HEK293 (cell line): ENCODE data around the gene JAZF1.

ENCODE experiments used
- CTCF ChIA-PET: fragments of 350-600 bp; formaldehyde crosslinking; extraction: SDS; loops from one replicate; lab custom pipeline; 2021; ENCODE audit warnings: antibody characterized with exemption; lab: Yijun Ruan, JAX
- POLR2A ChIA-PET: fragments of 300-600 bp; formaldehyde crosslinking; extraction: SDS; loops from one replicate; lab custom pipeline; 2020; ENCODE audit warnings: antibody characterized with exemption, inconsistent platforms; lab: Yijun Ruan, JAX
- H3K27ac ChIP-seq: fragments of 200-500 bp; sonication (Bioruptor generic); 2 replicates; pipeline ENCODE4 v1.5.1; 2014; ENCODE audit warnings: low read depth, low read length, control low read depth, inconsistent platforms; ENCODE audit errors: extremely low read depth
- H3K36me3 ChIP-seq, 2 experiments: fragments of 200-500 bp in 1 of 2; sonication (Bioruptor generic) in 1 of 2; 1 replicate in 1 of 2; 2 replicates in 1 of 2; pipeline ENCODE4 v1.5.1; 2014 to 2017; ENCODE audit warnings: inconsistent platforms in 2 of 2, low read length in 2 of 2; ENCODE audit not compliant: control insufficient read depth in 2 of 2, insufficient read depth in 1 of 2
- H3K4me1 ChIP-seq: fragments of 200-500 bp; sonication (Bioruptor generic); 2 replicates; pipeline ENCODE4 v1.5.1; 2014; ENCODE audit warnings: mild to moderate bottlenecking, low read length, inconsistent platforms; ENCODE audit not compliant: control insufficient read depth, insufficient read depth
- H3K4me3 ChIP-seq: 2 replicates; pipeline ENCODE4 v1.5.1; 2011; ENCODE audit warnings: low read depth, mild to moderate bottlenecking, control low read depth, low read length, moderate library complexity
- H3K9me3 ChIP-seq: fragments of 200-500 bp; sonication (Bioruptor generic); 2 replicates; pipeline ENCODE4 v1.5.1; 2014; ENCODE audit warnings: low read depth, low read length, inconsistent platforms; ENCODE audit not compliant: control insufficient read depth, insufficient read depth
- KLF17 ChIP-seq: fragments of 450-650 bp; formaldehyde crosslinking; IDR thresholded peaks from 2 replicates; pipeline ENCODE4 v1.5.1; 2016; ENCODE audit warnings: missing biosample characterization, missing genetic modification characterization
- RBAK ChIP-seq: fragments of 450-650 bp; formaldehyde crosslinking; IDR thresholded peaks from 2 replicates; pipeline ENCODE4 v1.5.1; 2016; ENCODE audit warnings: missing biosample characterization, missing genetic modification characterization
- ZBTB26 ChIP-seq: fragments of 450-650 bp; formaldehyde crosslinking; optimal IDR thresholded peaks from 2 replicates; pipeline ENCODE3; 2016; ENCODE audit warnings: missing biosample characterization, mild to moderate bottlenecking, missing genetic modification characterization
- ZEB2 ChIP-seq: fragments of 450-650 bp; formaldehyde crosslinking; IDR thresholded peaks from 2 replicates; pipeline ENCODE4 v1.5.1; 2016; ENCODE audit warnings: missing biosample characterization, missing genetic modification characterization
- ZFP41 ChIP-seq: fragments of 450-650 bp; formaldehyde crosslinking; IDR thresholded peaks from 2 replicates; pipeline ENCODE4 v1.5.1; 2016; ENCODE audit warnings: missing biosample characterization, missing genetic modification characterization, borderline replicate concordance
- ZFP69B ChIP-seq: fragments of 450-650 bp; formaldehyde crosslinking; IDR thresholded peaks from 2 replicates; pipeline ENCODE4 v1.5.1; 2016; ENCODE audit warnings: missing biosample characterization, missing genetic modification characterization
- ZNF112 ChIP-seq: fragments of 450-650 bp; formaldehyde crosslinking; IDR thresholded peaks from 2 replicates; pipeline ENCODE4 v1.5.0; 2017; ENCODE audit warnings: missing biosample characterization, missing genetic modification characterization
- ZNF292 ChIP-seq: fragments of 450-650 bp; formaldehyde crosslinking; IDR thresholded peaks from 2 replicates; pipeline ENCODE4 v1.5.1; 2016; ENCODE audit warnings: low read depth, missing biosample characterization, missing genetic modification characterization, borderline replicate concordance
- ZNF423 ChIP-seq: fragments of 450-650 bp; formaldehyde crosslinking; IDR thresholded peaks from 2 replicates; pipeline ENCODE4 v1.5.1; 2016; ENCODE audit warnings: missing biosample characterization, missing genetic modification characterization
- ZNF433 ChIP-seq: fragments of 450-650 bp; formaldehyde crosslinking; IDR thresholded peaks from 2 replicates; pipeline ENCODE4 v1.5.1; 2016; ENCODE audit warnings: missing biosample characterization, missing genetic modification characterization, low read depth
- ZNF518A ChIP-seq: fragments of 450-650 bp; formaldehyde crosslinking; conservative IDR thresholded peaks from 2 replicates; pipeline ENCODE4 v1.5.1; 2016; ENCODE audit warnings: low read depth, missing biosample characterization, missing genetic modification characterization
- ZNF571 ChIP-seq: fragments of 450-650 bp; formaldehyde crosslinking; IDR thresholded peaks from 2 replicates; pipeline ENCODE4 v1.5.0; 2017; ENCODE audit warnings: missing biosample characterization, missing genetic modification characterization
- ZNF624 ChIP-seq: fragments of 450-650 bp; formaldehyde crosslinking; IDR thresholded peaks from 2 replicates; pipeline ENCODE4 v1.5.1; 2017; ENCODE audit warnings: missing biosample characterization, missing genetic modification characterization
- ZNF660 ChIP-seq: fragments of 450-650 bp; IDR thresholded peaks from 2 replicates; pipeline ENCODE4 v1.5.1; 2018; ENCODE audit warnings: missing biosample characterization, mild to moderate bottlenecking, missing genetic modification characterization
- ZNF670 ChIP-seq: fragments of 450-650 bp; formaldehyde crosslinking; IDR thresholded peaks from 2 replicates; pipeline ENCODE4 v1.5.1; 2016; ENCODE audit warnings: missing biosample characterization, missing genetic modification characterization, low read depth
- ZNF785 ChIP-seq: fragments of 450-650 bp; formaldehyde crosslinking; IDR thresholded peaks from 2 replicates; pipeline ENCODE4 v1.5.1; 2016; ENCODE audit warnings: missing biosample characterization, missing genetic modification characterization
- ZNF843 ChIP-seq: fragments of 450-650 bp; formaldehyde crosslinking; IDR thresholded peaks from 2 replicates; pipeline ENCODE4 v1.5.1; 2016; ENCODE audit warnings: missing biosample characterization, missing genetic modification characterization
- TF ChIP-seq, protein P1 (sequence below): sonication (generic); formaldehyde crosslinking; IDR thresholded peaks from 2 replicates; pipeline ENCODE4 v1.8.1; 2022; ENCODE audit warnings: mild to moderate bottlenecking, moderate library complexity, missing genetic modification reagents
- TF ChIP-seq, protein P2 (sequence below): fragments of 450-650 bp; formaldehyde crosslinking; IDR thresholded peaks from 2 replicates; pipeline ENCODE4 v1.5.1; 2016; ENCODE audit warnings: missing biosample characterization, missing genetic modification characterization
- TF ChIP-seq, protein P3 (sequence below): fragments of 450-650 bp; formaldehyde crosslinking; IDR thresholded peaks from 2 replicates; pipeline ENCODE4 v1.5.1; 2016; ENCODE audit warnings: missing biosample characterization, missing genetic modification characterization

The JAZF1 gene

DNA sequence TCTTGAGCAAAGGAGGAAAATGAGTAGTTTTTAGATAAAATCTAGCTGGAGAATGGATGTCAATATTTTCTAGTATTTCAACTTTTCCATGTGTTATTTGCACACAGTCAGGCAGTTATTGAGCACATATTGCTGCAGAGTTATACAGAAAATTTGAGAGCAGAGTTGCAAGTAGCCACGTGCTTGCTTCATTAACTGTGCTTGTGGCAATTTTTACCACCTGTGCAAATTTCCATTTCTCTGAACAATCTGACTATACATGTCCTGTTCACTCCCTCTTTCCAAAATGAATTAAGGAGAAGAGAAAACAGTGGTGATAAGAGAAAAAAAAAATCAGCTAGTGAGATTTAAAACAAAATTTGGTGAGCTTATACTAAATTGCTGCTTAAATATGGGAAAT, 262.1 kb downstream of the JAZF1 start:
- TF ChIP-seq ZNF571 (tag by site-specific recombination) (no peak), KLF17 (tag by site-specific recombination) (no peak), ZNF624 (no peak), RBAK (tag by site-specific recombination) (no peak), ZBTB26 (tag by site-specific recombination) (no peak), ZNF292 (tag by site-specific recombination) (no peak), ZEB2 (tag by site-specific recombination) (no peak), ZNF843 (tag by site-specific recombination) (no peak)
- TF ChIP-seq, protein P1, sequence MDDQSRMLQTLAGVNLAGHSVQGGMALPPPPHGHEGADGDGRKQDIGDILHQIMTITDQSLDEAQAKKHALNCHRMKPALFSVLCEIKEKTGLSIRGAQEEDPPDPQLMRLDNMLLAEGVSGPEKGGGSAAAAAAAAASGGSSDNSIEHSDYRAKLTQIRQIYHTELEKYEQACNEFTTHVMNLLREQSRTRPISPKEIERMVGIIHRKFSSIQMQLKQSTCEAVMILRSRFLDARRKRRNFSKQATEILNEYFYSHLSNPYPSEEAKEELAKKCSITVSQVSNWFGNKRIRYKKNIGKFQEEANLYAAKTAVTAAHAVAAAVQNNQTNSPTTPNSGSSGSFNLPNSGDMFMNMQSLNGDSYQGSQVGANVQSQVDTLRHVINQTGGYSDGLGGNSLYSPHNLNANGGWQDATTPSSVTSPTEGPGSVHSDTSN (CRISPR knock-in tag) = no peak
- TF ChIP-seq, protein P2, sequence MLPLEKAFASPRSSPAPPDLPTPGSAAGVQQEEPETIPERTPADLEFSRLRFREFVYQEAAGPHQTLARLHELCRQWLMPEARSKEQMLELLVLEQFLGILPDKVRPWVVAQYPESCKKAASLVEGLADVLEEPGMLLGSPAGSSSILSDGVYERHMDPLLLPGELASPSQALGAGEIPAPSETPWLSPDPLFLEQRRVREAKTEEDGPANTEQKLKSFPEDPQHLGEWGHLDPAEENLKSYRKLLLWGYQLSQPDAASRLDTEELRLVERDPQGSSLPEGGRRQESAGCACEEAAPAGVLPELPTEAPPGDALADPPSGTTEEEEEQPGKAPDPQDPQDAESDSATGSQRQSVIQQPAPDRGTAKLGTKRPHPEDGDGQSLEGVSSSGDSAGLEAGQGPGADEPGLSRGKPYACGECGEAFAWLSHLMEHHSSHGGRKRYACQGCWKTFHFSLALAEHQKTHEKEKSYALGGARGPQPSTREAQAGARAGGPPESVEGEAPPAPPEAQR (tag by site-specific recombination) = no peak
- H3K9me3 ChIP-seq = no peaks in the 10 kb centered on the region
- H3K4me3 ChIP-seq = no peak overlapping the region
- H3K4me1 ChIP-seq = peaks cover 9% of the 10 kb centered on the region; the same call in 1 of the 2 replicates
- H3K36me3 ChIP-seq = no peaks in the 10 kb centered on the region
- POLR2A ChIA-PET = no interaction called here
- CTCF ChIA-PET = interaction anchor here (0.5 to 4.3 kb wide), 8 partner anchors 102 to 1554 kb away, joined by 3 to 26 read pairs (median 8); partner anchors contain the start of gene HOXA13
- no peak overlapping the region for H3K27ac ChIP-seq

- POLR2A ChIA-PET = no interaction called here
- TF ChIP-seq ZNF660 (no peak), ZNF433 (no peak), ZNF112 (tag by site-specific recombination) (no peak), ZNF670 (tag by site-specific recombination) (no peak), ZNF518A (tag by site-specific recombination) (no peak), ZNF785 (no peak), ZFP41 (tag by site-specific recombination) (no peak), ZFP69B (tag by site-specific recombination) (no peak), ZNF423 (tag by site-specific recombination) (no peak)
- TF ChIP-seq, protein P3, sequence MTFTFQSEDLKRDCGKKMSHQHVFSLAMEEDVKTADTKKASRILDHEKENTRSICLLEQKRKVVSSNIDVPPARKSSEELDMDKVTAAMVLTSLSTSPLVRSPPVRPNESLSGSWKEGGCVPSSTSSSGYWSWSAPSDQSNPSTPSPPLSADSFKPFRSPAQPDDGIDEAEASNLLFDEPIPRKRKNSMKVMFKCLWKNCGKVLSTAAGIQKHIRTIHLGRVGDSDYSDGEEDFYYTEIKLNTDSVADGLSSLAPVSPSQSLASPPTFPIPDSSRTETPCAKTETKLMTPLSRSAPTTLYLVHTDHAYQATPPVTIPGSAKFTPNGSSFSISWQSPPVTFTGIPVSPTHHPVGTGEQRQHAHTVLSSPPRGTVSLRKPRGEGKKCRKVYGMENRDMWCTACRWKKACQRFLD (tag by site-specific recombination) = no peak
- TF ChIP-seq, all 188 proteins: peak for 0
- CTCF ChIA-PET = interaction anchor here (0.5 to 4.3 kb wide), 6 partner anchors 159 to 722 kb away, joined by 3 to 26 read pairs (median 8); partner anchors contain the start of gene HOXA13
- Histone ChIP-seq H3K27ac (no peak overlapping the region), H3K9me3 (no peaks in the 10 kb centered on the region), H3K4me3 (no peak overlapping the region), H3K36me3 (no peaks in the 10 kb centered on the region), H3K4me1 (peaks cover 9% of the 10 kb centered on the region; the same call in 1 of the 2 replicates)
These were observed 262.8 kb downstream of the JAZF1 start for GRCh38 chr7:27917774-27918314.
